ENCODE results near the gene HERC4. TPM values are rescaled to one million over a fixed set of nuclear protein-coding genes. Genes with fewer than 3 reads are reported as not detected.

Gene HERC4
- total and polyA plus RNA-seq, 12 donors: 21.3 to 75.6 (median 49.7) TPM

DNA sequence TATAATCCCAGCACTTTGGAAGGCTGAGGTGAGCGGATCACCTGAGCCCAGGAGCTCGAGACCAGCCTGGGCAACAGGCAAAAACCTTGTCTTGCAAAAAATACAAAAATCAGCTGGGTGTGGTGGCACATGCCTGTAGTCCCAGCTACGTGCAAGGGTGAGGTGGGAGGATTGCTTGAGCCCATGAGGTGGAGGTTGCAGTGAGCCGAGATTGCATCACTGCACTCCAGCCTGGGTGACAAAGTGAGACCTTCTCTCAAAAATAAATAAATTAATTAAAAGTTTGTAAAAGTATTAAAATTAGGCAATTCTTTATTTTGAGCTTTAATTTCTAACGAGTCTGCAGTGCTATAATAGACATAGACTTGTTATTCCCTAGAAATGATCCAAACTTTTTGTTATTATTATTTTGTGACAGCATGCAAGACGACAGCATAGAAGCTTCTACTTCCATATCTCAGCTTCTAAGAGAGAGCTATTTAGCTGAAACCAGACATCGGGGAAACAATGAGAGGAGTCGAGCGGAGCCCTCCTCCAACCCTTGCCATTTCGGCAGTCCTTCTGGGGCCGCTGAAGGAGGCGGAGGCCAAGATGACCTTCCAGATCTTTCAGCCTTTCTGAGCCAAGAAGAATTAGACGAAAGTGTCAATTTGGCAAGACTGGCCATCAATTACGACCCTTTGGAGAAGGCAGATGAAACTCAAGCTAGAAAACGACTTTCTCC, 46.1 kb upstream of the HERC4 start:
- Histone ChIP-seq H3K36me3 (replicated peaks in 1 of 2) (no peaks in the 10 kb centered on the region), H3K9me3 (replicated peaks in 1 of 3) (no peaks in the 10 kb centered on the region), H3K27ac (no peak overlapping the region), H3K27me3 (no peaks in the 10 kb centered on the region), H3K4me1 (replicated peaks in 1 of 2) (peaks cover 0 to 10% of the 10 kb centered on the region in 2 donors), H3K4me3 (no peak overlapping the region)
- WGBS, 4 donors: 85 to 91% (median 88%) methylated on average over 15 of the region's 15 CpGs
- no peak for DNase-seq
- TF ChIP-seq POLR2A (IDR thresholded peaks at IDR 0.05) (no peak), CTCF (IDR thresholded peaks at IDR 0.05) (no peak)
- intact Hi-C loops (cut with DNase I): no loop called here

DNA sequence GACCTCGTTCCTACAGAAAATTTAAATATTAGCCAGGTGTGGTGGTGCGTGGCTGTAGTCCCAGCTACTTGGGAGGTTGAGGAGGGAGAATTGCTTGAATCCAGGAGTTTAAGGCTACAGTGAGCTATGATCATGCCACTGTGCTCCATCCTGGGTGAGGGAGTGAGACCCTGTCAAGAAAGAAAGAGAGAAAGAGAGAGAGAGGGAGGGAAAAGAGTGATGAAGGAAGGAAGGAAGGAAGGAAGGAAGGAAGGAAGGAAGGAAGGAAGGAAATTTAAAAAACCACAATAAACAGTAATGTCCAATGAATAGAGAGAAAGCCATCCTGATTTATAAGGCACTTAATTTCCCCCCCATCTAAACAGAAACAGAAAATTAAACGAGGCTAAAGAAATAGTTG, 43.6 kb upstream of the HERC4 start:
- 84 to 90% (median 88%) methylated on average over 3 of the region's 3 CpGs for WGBS, 4 donors
- Histone ChIP-seq H3K9me3 (replicated peaks in 1 of 3) (no peaks in the 10 kb centered on the region), H3K27me3 (no peaks in the 10 kb centered on the region), H3K4me1 (replicated peaks in 1 of 2) (no peaks in the 10 kb centered on the region), H3K27ac (no peak overlapping the region), H3K4me3 (no peak overlapping the region), H3K36me3 (replicated peaks in 1 of 2) (no peaks in the 10 kb centered on the region)
- no peak for TF ChIP-seq CTCF (IDR thresholded peaks at IDR 0.05)
- no peak for TF ChIP-seq POLR2A (IDR thresholded peaks at IDR 0.05)
- DNase-seq: no peak
- intact Hi-C loops (cut with DNase I): no loop called here

DNA sequence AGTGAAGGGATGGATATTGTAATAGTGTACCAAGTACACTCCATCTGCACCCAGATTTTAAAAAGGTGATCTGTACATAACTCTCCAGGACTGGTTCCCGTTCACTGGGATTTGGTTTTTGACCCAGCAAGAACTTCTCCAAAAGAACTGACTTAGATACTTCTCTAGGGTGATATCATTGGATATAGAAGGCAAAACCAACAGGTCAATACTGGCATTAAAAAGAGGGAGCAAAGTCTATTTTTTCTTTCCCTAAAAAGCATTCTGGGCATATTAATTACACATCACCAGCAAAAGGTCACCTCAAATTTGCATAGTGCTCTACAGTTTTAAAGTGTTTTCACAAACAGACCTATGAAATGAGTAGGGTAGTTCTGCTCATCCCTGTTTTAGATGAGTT, 37.8 kb upstream of the HERC4 start:
- 94 to 100% (median 98%) methylated on average over 1 of the region's 1 CpG for WGBS, 4 donors
- intact Hi-C loops (cut with DNase I): no loop called here
- no peak overlapping the region for H3K4me3 ChIP-seq

GRCh38 chr10:68111584-68111983, 36.5 kb upstream of the HERC4 start:
- no peaks in the 10 kb centered on the region for H3K27me3 ChIP-seq
- no peak for DNase-seq
- H3K4me3 ChIP-seq: no peak overlapping the region
- 86 to 94% (median 91%) methylated on average over 2 of the region's 2 CpGs for WGBS, 4 donors
- no peak overlapping the region for H3K27ac ChIP-seq
- no peaks in the 10 kb centered on the region for H3K9me3 ChIP-seq (replicated peaks in 1 of 3)
- H3K36me3 ChIP-seq (replicated peaks in 1 of 2): no peaks in the 10 kb centered on the region
- intact Hi-C loops (cut with DNase I): no loop called here
- H3K4me1 ChIP-seq (replicated peaks in 1 of 2): no peaks in the 10 kb centered on the region
- TF ChIP-seq POLR2A (IDR thresholded peaks at IDR 0.05) (no peak), CTCF (IDR thresholded peaks at IDR 0.05) (no peak)

More for the DNA sequence above, 37.8 kb upstream of the HERC4 start:
- no peak for TF ChIP-seq POLR2A (IDR thresholded peaks at IDR 0.05)
- TF ChIP-seq CTCF (IDR thresholded peaks at IDR 0.05): no peak
- no peaks in the 10 kb centered on the region for H3K36me3 ChIP-seq (replicated peaks in 1 of 2)
- no peaks in the 10 kb centered on the region for H3K9me3 ChIP-seq (replicated peaks in 1 of 3)
- no peaks in the 10 kb centered on the region for H3K4me1 ChIP-seq (replicated peaks in 1 of 2)
- DNase-seq: no peak
- no peaks in the 10 kb centered on the region for H3K27me3 ChIP-seq
- no peak overlapping the region for H3K27ac ChIP-seq

Data from adrenal gland (tissue), 12 donors.